NCI-H2227 treated with DMSO at 0.1 percent for 48 hours (cell line): ENCODE measurements around the gene PCCA.
"Not testable (repeated sequence)": the region's sequence is repeated elsewhere in the genome, so short reads cannot be mapped to it uniquely, and the experiment has no call there.

ENCODE experiments used
- DNase-seq: peaks from one replicate; lab custom pipeline; 2025; lab: John Stamatoyannopoulos, UW

PCCA gene

DNA sequence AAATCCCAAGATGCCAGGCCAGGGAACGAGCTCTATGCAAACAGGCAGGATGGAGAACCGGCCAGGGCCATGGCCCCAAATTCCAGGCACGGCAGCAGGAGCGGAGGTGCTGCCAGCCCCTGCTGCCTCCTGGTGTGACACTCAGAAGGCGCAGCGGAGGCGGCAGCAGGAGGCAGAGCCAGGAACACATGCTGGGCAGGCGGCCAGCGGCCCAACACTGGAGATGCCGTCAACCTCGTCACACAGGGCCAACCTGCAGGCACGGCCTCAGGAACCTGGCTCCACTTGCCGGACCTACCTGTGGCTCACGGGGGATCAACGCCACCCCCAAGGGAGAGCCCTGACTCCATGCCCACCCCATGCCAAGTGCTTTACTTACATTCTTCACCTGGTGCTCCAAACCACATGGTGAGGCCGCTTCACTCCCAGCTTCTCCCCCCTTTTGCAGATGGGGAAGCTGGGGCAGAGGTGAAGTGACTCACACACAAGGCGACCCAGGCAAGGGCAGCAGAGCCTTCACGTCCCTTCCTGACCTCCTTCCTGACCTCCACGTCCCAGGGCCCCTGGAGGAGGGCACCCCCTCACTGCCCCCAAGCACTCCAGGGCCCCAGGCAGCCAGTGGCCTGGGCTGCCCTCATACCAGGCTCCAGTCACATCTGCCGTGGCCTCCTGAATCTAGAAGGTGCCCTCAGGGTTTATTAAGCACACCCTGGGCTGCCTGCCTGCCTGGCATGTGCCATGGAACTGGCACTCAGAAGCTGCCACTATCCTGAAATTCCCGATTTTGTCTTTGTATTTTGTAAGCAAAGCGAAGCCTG is 456.2 kb downstream of the PCCA start:
- DNase-seq, result no peak

- no peak for DNase-seq
These were observed 456.8 kb downstream of the PCCA start for GRCh38 chr13:100545684-100546061.

DNA sequence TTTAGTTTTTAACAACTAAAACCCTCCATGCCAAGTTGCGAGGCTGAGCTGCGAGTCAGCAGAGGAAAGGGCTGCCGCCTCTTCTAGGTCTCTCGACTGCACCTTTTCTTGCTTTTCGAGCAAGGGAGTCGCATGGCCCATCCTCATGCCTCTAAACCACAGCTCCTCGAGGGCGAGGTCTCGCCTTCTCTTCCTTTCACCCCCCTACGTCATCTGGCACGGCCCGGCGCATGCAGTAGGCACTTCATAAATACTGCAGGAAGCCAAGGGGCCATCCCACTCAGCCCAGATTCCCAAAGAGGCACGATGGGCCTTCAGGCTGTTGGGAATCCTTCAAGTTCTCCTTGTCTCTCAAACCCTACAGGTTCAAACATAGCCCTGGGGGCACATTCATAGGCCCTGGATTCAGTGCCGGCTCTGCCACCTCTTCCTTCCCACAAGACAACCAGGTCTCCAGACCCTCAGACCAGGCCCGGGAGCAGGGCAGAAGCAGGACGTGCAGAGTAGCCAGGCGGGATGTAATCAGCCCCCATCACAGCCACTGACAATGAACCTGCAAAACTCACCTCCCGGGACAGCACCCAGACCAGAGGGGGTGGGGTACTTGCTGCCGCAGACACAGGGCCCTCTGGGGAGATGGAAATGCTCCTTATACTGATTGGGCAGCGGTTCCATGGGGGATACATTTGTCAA is 458.0 kb downstream of the PCCA start:
- no peak for DNase-seq

- no peak for DNase-seq
These were observed 458.9 kb downstream of the PCCA start for GRCh38 chr13:100547791-100548201.

- peak; percentile 7 for DNase-seq
These were observed 460.4 kb downstream of the PCCA start for GRCh38 chr13:100549316-100549715.

DNA sequence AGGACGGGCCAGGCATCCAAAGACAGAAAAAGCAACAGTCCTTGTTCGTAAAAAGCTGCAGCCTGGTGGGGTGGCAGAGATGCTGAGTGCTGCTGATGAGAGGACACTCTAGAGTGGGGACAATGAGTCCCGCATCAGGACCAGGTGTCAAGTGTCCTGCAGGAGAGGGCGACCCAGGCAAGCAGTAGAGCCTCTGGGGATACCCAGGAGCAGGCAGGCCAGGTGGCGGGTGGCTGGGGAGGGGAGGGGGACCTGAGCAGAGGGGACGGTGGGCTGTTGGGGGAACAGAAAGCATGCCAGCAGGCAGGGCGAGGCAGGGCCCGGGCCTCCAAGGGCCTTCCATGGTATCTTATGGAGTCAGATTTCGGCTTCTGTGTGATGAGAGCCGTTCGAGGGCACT is 463.9 kb downstream of the PCCA start:
- no peak for DNase-seq

DNA sequence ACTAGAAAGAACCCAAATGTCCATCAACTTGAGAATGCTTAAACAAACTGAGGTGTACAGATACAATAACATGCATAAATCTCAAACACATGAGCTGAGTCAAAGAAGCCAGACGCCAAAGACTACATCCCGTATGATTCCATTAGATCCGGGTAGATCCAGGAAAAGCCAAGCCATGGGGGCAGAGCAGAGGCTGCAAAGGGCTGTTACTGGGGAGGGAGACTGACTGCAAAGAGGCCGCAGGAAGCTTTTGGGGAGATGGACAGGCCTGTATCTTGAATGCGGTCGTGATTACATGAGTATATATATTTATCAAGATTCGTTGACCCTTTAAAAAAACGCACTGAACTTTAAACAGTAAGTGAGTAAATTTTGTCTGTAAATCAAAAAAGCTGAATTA is 471.0 kb downstream of the PCCA start:
- no peak for DNase-seq

GRCh38 chr13:100560498-100561157 is 471.7 kb downstream of the PCCA start:
- DNase-seq, result no peak

DNA sequence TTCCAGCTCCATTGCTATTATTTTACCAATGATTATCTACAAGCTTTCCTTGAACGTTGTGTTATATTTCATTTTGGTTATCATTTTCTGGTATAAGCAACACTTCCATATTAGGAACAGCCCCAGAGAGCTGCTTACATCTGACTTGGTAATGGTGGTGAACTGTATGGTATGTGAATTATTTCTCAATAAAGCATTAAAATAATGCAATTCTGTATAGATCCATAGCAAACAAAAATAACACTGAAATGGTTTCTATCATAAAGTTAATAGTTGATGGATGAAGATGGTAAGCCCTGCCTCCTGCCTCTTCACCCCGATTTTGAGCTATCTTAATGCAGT is 472.2 kb downstream of the PCCA start:
- DNase-seq, result no peak

DNA sequence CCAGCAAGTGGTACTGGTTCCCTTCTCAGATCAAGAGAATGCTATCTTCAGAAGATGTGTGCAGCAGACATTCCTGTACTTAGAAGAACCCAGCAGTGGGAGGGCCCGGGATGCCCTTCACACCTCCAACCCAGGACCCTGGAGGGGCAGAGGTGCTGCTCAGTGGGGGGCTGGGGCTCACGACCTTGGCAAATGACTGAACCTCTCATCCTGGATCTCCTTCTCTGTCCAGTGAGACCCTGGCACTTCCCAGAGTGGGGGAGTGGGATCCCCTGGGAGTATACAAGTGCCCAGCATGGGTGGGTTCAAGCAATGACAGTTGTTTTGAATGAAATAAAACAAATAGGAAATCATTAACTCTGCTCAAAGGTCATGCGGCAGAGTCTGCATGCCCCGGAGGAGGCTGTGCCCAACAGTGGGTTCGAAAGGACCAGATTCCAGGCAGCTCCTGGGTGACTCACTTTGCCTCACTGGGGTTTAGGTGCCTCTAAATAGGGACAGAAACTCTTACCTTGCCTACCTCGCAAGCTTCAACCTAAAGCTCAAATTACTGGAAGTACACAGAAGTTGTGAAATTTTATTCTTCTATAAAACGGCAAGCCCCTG is 472.8 kb downstream of the PCCA start:
- no peak for DNase-seq

- no peak for DNase-seq
These were observed 474.9 kb downstream of the PCCA start for GRCh38 chr13:100563779-100564178.

GRCh38 chr13:100564444-100565223 is 475.7 kb downstream of the PCCA start:
- no peak for DNase-seq

GRCh38 chr13:100565286-100565685 is 476.4 kb downstream of the PCCA start:
- DNase-seq, result no peak

GRCh38 chr13:100566543-100566942 is 477.6 kb downstream of the PCCA start:
- DNase-seq, result no peak

- DNase-seq, result peak; percentile 43
These were observed 484.2 kb downstream of the PCCA start for GRCh38 chr13:100573121-100573520.

DNA sequence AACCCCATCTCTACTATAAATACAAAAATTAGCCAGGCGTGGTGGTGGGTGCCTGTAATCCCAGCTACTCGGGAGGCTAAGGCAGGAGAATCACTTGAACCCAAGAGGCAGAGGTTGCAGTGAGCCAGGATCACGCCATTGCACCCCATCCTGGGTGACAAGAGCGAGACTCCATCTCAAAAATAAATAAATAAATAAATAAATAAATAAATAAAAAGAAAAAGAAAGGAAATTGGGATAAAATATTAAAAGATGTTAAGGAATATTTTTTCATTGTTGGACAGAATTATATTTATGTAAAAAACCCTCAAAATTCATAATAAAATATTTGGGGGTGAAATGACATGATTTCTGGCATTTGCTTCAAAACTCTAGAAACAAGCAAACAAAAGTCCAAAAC is 488.3 kb downstream of the PCCA start:
- DNase-seq, result not testable (repeated sequence)
